MCF 10A (cell line): ENCODE results near the gene FBXO36. TPM values are rescaled to one million over a fixed set of nuclear protein-coding genes. Genes with fewer than 3 reads are reported as not detected.

Experiments
- BruUV-seq: library from RNA; stranded (reverse); fragments of 400-500 nt; replicated peaks from 2 replicates; lab custom pipeline; 2021; lab: Mats Ljungman, UMichigan
- CTCF ChIA-PET: fragments of 300-600 bp; sonication (Branson Sonifier 250); formaldehyde crosslinking; extraction: SDS; loops from one replicate; lab custom pipeline; 2021; ENCODE audit warnings: antibody characterized with exemption, inconsistent platforms; lab: Yijun Ruan, JAX
- POLR2A ChIA-PET: fragments of 300-600, 350-650 bp; sonication (Branson Sonifier 250); formaldehyde crosslinking; extraction: SDS; loops from one replicate; lab custom pipeline; 2020; ENCODE audit warnings: antibody characterized with exemption, inconsistent platforms; lab: Yijun Ruan, JAX
- DNase-seq: peaks from one replicate; pipeline ENCODE4 v3.0.0-alpha.2; 2018; ENCODE audit not compliant: unreplicated experiment
- H3K27ac Mint-ChIP-seq: one replicate; pipeline ENCODE4 v1.8.0; 2022; ENCODE audit warnings: mild to moderate bottlenecking, low read depth, mixed read lengths; ENCODE audit not compliant: unreplicated experiment
- H3K27me3 Mint-ChIP-seq: one replicate; pipeline ENCODE4 v1.8.0; 2022; ENCODE audit warnings: mixed read lengths; ENCODE audit not compliant: insufficient read depth, unreplicated experiment
- H3K36me3 Mint-ChIP-seq: one replicate; pipeline ENCODE4 v1.8.0; 2022; ENCODE audit warnings: mild to moderate bottlenecking, moderate library complexity, mixed read lengths; ENCODE audit not compliant: insufficient read depth, unreplicated experiment
- H3K4me1 Mint-ChIP-seq: one replicate; pipeline ENCODE4 v1.8.0; 2022; ENCODE audit warnings: mixed read lengths; ENCODE audit not compliant: insufficient read depth, unreplicated experiment
- H3K4me3 Mint-ChIP-seq: one replicate; pipeline ENCODE4 v1.8.0; 2022; ENCODE audit warnings: mild to moderate bottlenecking, moderate library complexity, mixed read lengths; ENCODE audit not compliant: unreplicated experiment
- H3K9me3 Mint-ChIP-seq: one replicate; pipeline ENCODE4 v1.8.0; 2022; ENCODE audit warnings: mixed read lengths; ENCODE audit not compliant: unreplicated experiment
- intact Hi-C: fragments of 100-400 bp; cut with micrococcal nuclease; formaldehyde crosslinking; loops from 2 replicates; pipeline ENCODE4 v1.14.1; 2022
- total RNA-seq: library from RNA; stranded (reverse); gene quantifications from 2 replicates; pipeline ENCODE4 v1.2.3, GENCODE V29; 2022
- TF ChIP-seq, protein P1 (sequence below): fragments of 200-600 bp; IDR thresholded peaks from one replicate; pipeline ENCODE4 v1.8.0; 2022; ENCODE audit warnings: antibody characterized with exemption, mild to moderate bottlenecking; ENCODE audit not compliant: unreplicated experiment

FBXO36 gene
- total RNA-seq, 1 experiment from 2014 or later, result 2.2 TPM

DNA sequence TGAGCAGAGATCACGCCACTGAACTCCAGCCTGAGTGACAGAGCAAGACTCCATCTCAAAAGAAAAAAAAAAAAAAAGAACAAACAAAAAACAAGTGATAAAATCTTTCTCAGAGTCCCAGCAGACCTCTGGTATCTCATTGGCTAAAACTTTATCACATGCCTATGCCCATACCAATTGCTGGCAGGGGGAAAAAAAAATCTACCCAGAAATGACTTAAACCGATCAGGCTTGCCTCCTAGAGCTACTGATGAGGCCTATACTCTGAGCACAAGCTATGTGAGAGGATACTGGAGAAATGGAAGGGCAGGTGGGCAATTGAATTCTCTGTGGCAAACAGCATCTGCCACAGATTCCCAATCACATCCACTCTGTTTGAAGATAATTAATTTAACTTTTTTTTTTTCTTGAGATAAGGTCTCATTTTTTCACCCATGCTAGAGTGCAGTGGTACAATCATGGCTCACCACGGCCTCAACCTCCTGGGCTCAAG lies 49.0 kb downstream of the FBXO36 start:
- Mint-ChIP-seq H3K4me3 (no peak overlapping the region), H3K4me1 (no peaks in the 10 kb centered on the region)

DNA sequence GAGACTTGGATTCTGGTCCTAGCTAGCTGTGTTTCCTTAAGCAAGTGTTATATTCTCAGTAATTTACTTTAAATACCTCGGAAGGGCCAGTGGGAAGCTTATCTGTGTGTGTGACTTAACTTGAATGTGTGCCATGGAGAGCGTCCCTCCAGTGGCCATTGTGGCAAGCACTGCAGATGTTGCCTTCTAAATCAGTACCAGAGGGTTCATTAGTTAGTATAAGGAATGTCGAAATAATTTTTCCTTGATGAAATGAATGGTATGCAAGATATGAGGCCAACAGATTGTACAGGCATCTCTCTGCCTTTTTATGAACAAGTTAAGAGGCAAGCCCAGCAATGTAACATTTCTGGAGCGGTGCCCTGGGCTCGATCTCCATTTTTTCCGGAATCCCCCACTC lies 52.0 kb downstream of the FBXO36 start:
- ChIA-PET POLR2A (no interaction called here), CTCF (interaction anchor here (0.6 kb wide), 1 partner anchor 161 kb away, joined by 4 read pairs; no protein-coding TSS in a partner anchor)
- BruUV-seq, result no TSS peak
- Mint-ChIP-seq H3K36me3 (no peaks in the 10 kb centered on the region), H3K9me3 (no peaks in the 10 kb centered on the region), H3K4me1 (no peaks in the 10 kb centered on the region), H3K27me3 (no peaks in the 10 kb centered on the region), H3K4me3 (no peak overlapping the region), H3K27ac (no peak overlapping the region)
- intact Hi-C loops, result no loop called here
- TF ChIP-seq, protein P1, sequence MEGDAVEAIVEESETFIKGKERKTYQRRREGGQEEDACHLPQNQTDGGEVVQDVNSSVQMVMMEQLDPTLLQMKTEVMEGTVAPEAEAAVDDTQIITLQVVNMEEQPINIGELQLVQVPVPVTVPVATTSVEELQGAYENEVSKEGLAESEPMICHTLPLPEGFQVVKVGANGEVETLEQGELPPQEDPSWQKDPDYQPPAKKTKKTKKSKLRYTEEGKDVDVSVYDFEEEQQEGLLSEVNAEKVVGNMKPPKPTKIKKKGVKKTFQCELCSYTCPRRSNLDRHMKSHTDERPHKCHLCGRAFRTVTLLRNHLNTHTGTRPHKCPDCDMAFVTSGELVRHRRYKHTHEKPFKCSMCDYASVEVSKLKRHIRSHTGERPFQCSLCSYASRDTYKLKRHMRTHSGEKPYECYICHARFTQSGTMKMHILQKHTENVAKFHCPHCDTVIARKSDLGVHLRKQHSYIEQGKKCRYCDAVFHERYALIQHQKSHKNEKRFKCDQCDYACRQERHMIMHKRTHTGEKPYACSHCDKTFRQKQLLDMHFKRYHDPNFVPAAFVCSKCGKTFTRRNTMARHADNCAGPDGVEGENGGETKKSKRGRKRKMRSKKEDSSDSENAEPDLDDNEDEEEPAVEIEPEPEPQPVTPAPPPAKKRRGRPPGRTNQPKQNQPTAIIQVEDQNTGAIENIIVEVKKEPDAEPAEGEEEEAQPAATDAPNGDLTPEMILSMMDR, result no peak
- DNase-seq, result no peak

More for the DNA sequence above, 49.0 kb downstream of the FBXO36 start:
- no peaks in the 10 kb centered on the region for H3K36me3 Mint-ChIP-seq
- H3K27me3 Mint-ChIP-seq, result no peaks in the 10 kb centered on the region
- POLR2A ChIA-PET, result interaction anchor here (0.6 to 0.7 kb wide), 4 partner anchors 41 to 647 kb away, joined by 3 to 4 read pairs (median 4); no protein-coding TSS in a partner anchor
- no peak for DNase-seq
- no peak overlapping the region for H3K27ac Mint-ChIP-seq
- BruUV-seq, result no TSS peak
- CTCF ChIA-PET, result interaction anchor here (0.7 kb wide), 1 partner anchor 36 kb away, joined by 5 read pairs; no protein-coding TSS in a partner anchor
- H3K9me3 Mint-ChIP-seq, result no peaks in the 10 kb centered on the region
- intact Hi-C loops, result no loop called here
- TF ChIP-seq, protein P1, result no peak

DNA sequence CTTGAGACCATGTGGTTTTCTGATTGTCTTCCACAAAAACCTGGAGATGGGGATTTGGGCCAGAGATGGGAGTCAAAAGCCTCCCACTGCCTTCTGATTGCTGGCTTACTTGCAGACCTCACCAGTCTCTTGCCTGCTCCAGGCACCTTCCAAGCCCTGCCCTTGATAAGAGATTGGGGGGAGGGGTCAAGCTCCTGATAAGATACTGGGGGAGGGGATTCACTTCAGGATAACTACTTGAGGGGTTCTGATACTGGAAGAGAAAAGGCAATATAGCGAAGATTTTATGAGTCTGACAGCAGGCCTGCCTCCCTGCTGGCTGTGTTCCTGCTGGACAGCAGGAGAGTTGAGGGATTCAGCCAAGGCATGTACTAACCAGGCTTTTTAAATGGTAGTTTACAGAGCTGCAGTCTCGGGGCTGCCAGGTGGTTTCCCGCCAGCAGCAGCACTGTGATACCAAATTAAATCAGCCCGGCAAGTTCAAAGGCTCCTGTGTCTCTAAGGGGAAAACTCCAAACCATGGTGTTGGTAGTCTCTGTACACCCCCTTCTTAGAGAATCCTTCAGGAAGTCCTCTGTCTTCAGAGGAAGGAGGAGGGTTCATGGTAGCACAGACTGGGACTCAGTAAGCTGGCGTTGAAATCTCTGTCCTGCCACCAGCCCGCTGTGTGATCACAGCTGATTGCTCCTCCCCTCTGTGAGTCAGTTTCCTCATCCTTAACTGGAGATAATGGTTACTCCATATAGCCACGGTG lies 58.3 kb downstream of the FBXO36 start:
- ChIA-PET CTCF (no interaction called here), POLR2A (no interaction called here)
- DNase-seq, result peak; percentile 53
- Mint-ChIP-seq H3K4me1 (no peaks in the 10 kb centered on the region), H3K4me3 (no peak overlapping the region), H3K27me3 (no peaks in the 10 kb centered on the region), H3K9me3 (no peaks in the 10 kb centered on the region), H3K36me3 (no peaks in the 10 kb centered on the region), H3K27ac (no peak overlapping the region)
- intact Hi-C loops, result no loop called here
- no TSS peak for BruUV-seq
- TF ChIP-seq, protein P1, result no peak

DNA sequence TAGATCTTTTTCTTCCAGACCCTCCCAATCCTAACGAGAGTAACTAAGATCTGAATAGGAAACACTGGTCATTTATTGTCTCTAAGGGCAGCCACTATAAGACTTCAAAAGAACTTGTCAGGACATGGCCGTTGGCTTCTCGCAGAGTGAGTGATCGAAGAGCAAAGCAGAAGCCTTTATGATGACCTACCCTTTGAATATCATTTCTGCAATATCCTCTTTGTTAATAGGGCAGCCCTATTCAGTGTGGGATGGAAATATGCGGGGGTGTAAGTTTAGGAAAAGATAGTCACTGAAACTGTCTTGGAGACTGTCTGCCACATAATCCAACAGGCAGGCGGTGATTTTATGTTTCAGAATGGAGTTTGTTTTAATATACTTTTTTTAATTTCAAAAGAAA lies 70.9 kb downstream of the FBXO36 start:
- Mint-ChIP-seq H3K27me3 (no peaks in the 10 kb centered on the region), H3K27ac (no peak overlapping the region), H3K36me3 (peaks cover 6% of the 10 kb centered on the region), H3K4me1 (no peaks in the 10 kb centered on the region), H3K9me3 (no peaks in the 10 kb centered on the region), H3K4me3 (no peak overlapping the region)
- TF ChIP-seq, protein P1, result no peak
- intact Hi-C loops, result no loop called here
- ChIA-PET CTCF (no interaction called here), POLR2A (no interaction called here)
- BruUV-seq, result no TSS peak
- no peak for DNase-seq
